ENCODE measurements around the gene CBX8. TPM values are rescaled to one million over a fixed set of nuclear protein-coding genes. Genes with fewer than 3 reads are reported as not detected.

The CBX8 gene
- total and polyA plus RNA-seq, 2 donors (not counting 3 experiments of a cell fraction or from before 2014, with no cell fraction given): 0.69 to 3.1 TPM

- POLR2A ChIA-PET: no interaction called here
- peaks cover 33 to 37% of the 10 kb centered on the region in 2 experiments for H3K27me3 ChIP-seq (ENCODE audit: control insufficient read depth in 2 of 2, insufficient read depth in 2 of 2, low read length in 2 of 2)
These were observed 24.1 kb upstream of the CBX8 start for GRCh38 chr17:79820959-79821330.

More at GRCh38 chr17:79820959-79821330, 24.1 kb upstream of the CBX8 start:
- TF ChIP-seq MAX (IDR thresholded peaks at IDR 0.05; ENCODE audit: insufficient read depth, insufficient read length): no peak
- TF ChIP-seq POLR2A (IDR thresholded peaks at IDR 0.05; ENCODE audit: low read depth, low read length): no peak
- TF ChIP-seq GATA2 (IDR thresholded peaks at IDR 0.05; ENCODE audit: insufficient read depth, insufficient read length, low read depth, low read length): no peak
- TF ChIP-seq FOS (IDR thresholded peaks at IDR 0.05; ENCODE audit: borderline replicate concordance, insufficient read depth, low read length): no peak
- no peak for TF ChIP-seq JUN (IDR thresholded peaks at IDR 0.05; ENCODE audit: borderline replicate concordance, insufficient read depth, insufficient read length, low read depth)
- TF ChIP-seq MYC (IDR thresholded peaks at IDR 0.05; ENCODE audit: low read depth, low read length): no peak
- no peak for TF ChIP-seq CTCF (IDR thresholded peaks at IDR 0.05; ENCODE audit: extremely low read depth in 1 of 2, insufficient read depth in 1 of 2, low read depth in 1 of 2, low read length in 2 of 2)
- intact Hi-C loops (cut with micrococcal nuclease): no loop called here
- Histone ChIP-seq H3K9ac (replicated peaks; ENCODE audit: extremely low read depth, insufficient read depth, low read length) (no peak overlapping the region), H3K36me3 (ENCODE audit: control insufficient read depth in 2 of 2, extremely low read depth in 1 of 2, insufficient read depth in 2 of 2, low read length in 2 of 2) (no peaks in the 10 kb centered on the region), H3K4me1 (ENCODE audit: control insufficient read depth, extremely low read depth, insufficient read depth, low read length) (no peaks in the 10 kb centered on the region), H3K27ac (ENCODE audit: insufficient read depth, low read depth, low read length) (no peak overlapping the region), H3K79me2 (ENCODE audit: control insufficient read depth, insufficient read depth, low read length) (no peaks in the 10 kb centered on the region), H4K20me1 (replicated peaks; ENCODE audit: control insufficient read depth, extremely low read depth, insufficient read depth, low read length) (no peaks in the 10 kb centered on the region), H2AFZ (ENCODE audit: low read depth, low read length) (no peak overlapping the region), H3K4me2 (ENCODE audit: insufficient read depth, low read length) (no peak overlapping the region), H3K9me1 (replicated peaks; ENCODE audit: control insufficient read depth, extremely low read depth, insufficient read depth, low read length) (no peaks in the 10 kb centered on the region), H3K4me3 (replicated peaks in 1 of 3; ENCODE audit: insufficient read depth in 1 of 3, low read depth in 1 of 3, low read length in 3 of 3) (no peak overlapping the region), H3K9me3 (replicated peaks; ENCODE audit: control insufficient read depth, insufficient read depth, low read length) (no peaks in the 10 kb centered on the region)
- BruUV-seq (replicated peaks): no TSS peak
- CTCF ChIA-PET: interaction anchor here (1.0 to 1.7 kb wide), 2 partner anchors 9 to 14 kb away, joined by 3 read pairs; no protein-coding TSS in a partner anchor
- no peak for FAIRE-seq
- DNase-seq (ENCODE audit: low read depth, low spot score): no peak
- dilution Hi-C loops (cut with MboI; ENCODE audit: extremely low pct_ligation_motif_present, low sequenced_read_pairs): no loop called here
